Thyroid gland (tissue), 4 donors: ENCODE data around the gene RAD17.

ENCODE experiments used
- POLR2A ChIP-seq, 2 donors: fragments of 450-650 bp; IDR thresholded peaks; one replicate each; pipeline ENCODE4 v1.6.1; 2017; ENCODE audit warnings: antibody characterized with exemption in 2 of 2, mild to moderate bottlenecking in 2 of 2, moderate library complexity in 1 of 2
- TF ChIP-seq, protein P1 (sequence below), 6 experiments: fragments of 200-600 bp in 3 of 6; fragments of 450-650 bp in 3 of 6; sonication (generic) in 3 of 6; IDR thresholded peaks; one replicate each; pipeline ENCODE4 v1.5.1; 2016 to 2019; ENCODE audit warnings: antibody characterized with exemption in 6 of 6, mild to moderate bottlenecking in 2 of 6, inconsistent platforms in 1 of 6, moderate library complexity in 1 of 6

DNA sequence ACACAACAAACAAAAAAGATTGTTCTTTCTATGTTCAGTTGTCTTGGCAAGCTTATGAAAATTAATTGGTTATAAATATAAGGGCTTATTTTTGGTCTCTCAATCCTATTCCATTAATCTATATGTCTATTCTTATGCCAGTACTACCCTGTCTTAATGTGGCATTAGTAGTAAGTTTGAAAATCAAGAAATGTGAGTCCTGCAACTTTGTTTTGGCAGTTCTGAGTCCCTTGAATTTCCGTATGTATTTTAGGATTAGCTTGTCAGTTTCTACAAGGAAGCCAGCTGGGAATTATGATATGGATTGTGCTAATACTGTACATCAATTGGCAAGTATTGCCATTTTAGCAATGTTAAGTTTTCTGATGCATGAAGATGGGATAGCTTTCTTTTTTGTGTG, 26.5 kb upstream of the RAD17 start:
- no peak for TF ChIP-seq POLR2A (IDR thresholded peaks at IDR 0.05)
- TF ChIP-seq, protein P1, sequence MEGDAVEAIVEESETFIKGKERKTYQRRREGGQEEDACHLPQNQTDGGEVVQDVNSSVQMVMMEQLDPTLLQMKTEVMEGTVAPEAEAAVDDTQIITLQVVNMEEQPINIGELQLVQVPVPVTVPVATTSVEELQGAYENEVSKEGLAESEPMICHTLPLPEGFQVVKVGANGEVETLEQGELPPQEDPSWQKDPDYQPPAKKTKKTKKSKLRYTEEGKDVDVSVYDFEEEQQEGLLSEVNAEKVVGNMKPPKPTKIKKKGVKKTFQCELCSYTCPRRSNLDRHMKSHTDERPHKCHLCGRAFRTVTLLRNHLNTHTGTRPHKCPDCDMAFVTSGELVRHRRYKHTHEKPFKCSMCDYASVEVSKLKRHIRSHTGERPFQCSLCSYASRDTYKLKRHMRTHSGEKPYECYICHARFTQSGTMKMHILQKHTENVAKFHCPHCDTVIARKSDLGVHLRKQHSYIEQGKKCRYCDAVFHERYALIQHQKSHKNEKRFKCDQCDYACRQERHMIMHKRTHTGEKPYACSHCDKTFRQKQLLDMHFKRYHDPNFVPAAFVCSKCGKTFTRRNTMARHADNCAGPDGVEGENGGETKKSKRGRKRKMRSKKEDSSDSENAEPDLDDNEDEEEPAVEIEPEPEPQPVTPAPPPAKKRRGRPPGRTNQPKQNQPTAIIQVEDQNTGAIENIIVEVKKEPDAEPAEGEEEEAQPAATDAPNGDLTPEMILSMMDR (IDR thresholded peaks at IDR 0.05), result no peak
